GM19438 (cell line): ENCODE results near the gene BRD7.

Experiments
- ATAC-seq: cut with Tn5 transposase; IDR thresholded peaks from one replicate; pipeline ENCODE4 v1.9.1; 2021; ENCODE audit warnings: low read depth; ENCODE audit not compliant: unreplicated experiment

BRD7 gene

GRCh38 chr16:50305441-50306061 lies 63.2 kb downstream of the BRD7 start:
- ATAC-seq = no peak

GRCh38 chr16:50304467-50305440 lies 64.0 kb downstream of the BRD7 start:
- ATAC-seq = no peak

- ATAC-seq = no peak
Observed at GRCh38 chr16:50303605-50304466, 65.0 kb downstream of the BRD7 start.

- no peak for ATAC-seq
Observed at GRCh38 chr16:50303041-50303604, 65.7 kb downstream of the BRD7 start.

GRCh38 chr16:50302472-50303005 lies 66.2 kb downstream of the BRD7 start:
- no peak for ATAC-seq

- ATAC-seq = no peak
Observed at GRCh38 chr16:50301626-50302471, 66.9 kb downstream of the BRD7 start.

- ATAC-seq = no peak
Observed at GRCh38 chr16:50300942-50301625, 67.7 kb downstream of the BRD7 start.

GRCh38 chr16:50299508-50300105 lies 69.2 kb downstream of the BRD7 start:
- ATAC-seq = no peak

GRCh38 chr16:50298591-50299507 lies 69.9 kb downstream of the BRD7 start:
- ATAC-seq = no peak

GRCh38 chr16:50298075-50298460 lies 70.7 kb downstream of the BRD7 start:
- ATAC-seq = no peak

- no peak for ATAC-seq
Observed at GRCh38 chr16:50297301-50298074, 71.3 kb downstream of the BRD7 start.

- ATAC-seq = no peak
Observed at GRCh38 chr16:50296807-50297206, 72.0 kb downstream of the BRD7 start.

GRCh38 chr16:50295541-50296132 lies 73.2 kb downstream of the BRD7 start:
- no peak for ATAC-seq

GRCh38 chr16:50294955-50295354 lies 73.8 kb downstream of the BRD7 start:
- ATAC-seq = no peak

- ATAC-seq = no peak
Observed at GRCh38 chr16:50293994-50294855, 74.6 kb downstream of the BRD7 start.
